NT2/D1 (cell line): Measurements from ENCODE around the gene SLC39A10.

Experiments used
- DNase-seq: peaks from one replicate; pipeline ENCODE4 v3.0.0-alpha.2; 2011; ENCODE audit warnings: low read depth, low spot score
- H3K27me3 ChIP-seq: 2 replicates; pipeline ENCODE4 v1.6.0; 2011; ENCODE audit warnings: mild to moderate bottlenecking; ENCODE audit not compliant: insufficient read length, insufficient read depth
- H3K36me3 ChIP-seq: 2 replicates; pipeline ENCODE4 v1.6.1; 2011; ENCODE audit warnings: mild to moderate bottlenecking, low read length, mixed read lengths; ENCODE audit not compliant: insufficient read depth, insufficient read length
- H3K4me1 ChIP-seq: 2 replicates; pipeline ENCODE4 v1.5.1; 2011; ENCODE audit not compliant: insufficient read depth, insufficient read length
- H3K4me3 ChIP-seq: 2 replicates; pipeline ENCODE4 v1.5.1; 2011; ENCODE audit warnings: low read depth; ENCODE audit not compliant: insufficient read length
- H3K9ac ChIP-seq: 2 replicates; pipeline ENCODE4 v1.6.0; 2011; ENCODE audit warnings: low read depth; ENCODE audit not compliant: insufficient read length
- H3K9me3 ChIP-seq: 2 replicates; pipeline ENCODE4 v1.5.1; 2011; ENCODE audit warnings: mild to moderate bottlenecking, low read length; ENCODE audit not compliant: insufficient read depth
- SUZ12 ChIP-seq: IDR thresholded peaks from 2 replicates; pipeline ENCODE4 v1.6.1; 2011; ENCODE audit not compliant: insufficient read length, insufficient read depth; ENCODE audit errors: extremely low read depth
- YY1 ChIP-seq: IDR thresholded peaks from 2 replicates; pipeline ENCODE4 v1.6.1; 2011; ENCODE audit not compliant: insufficient read length, insufficient read depth
- ZNF274 ChIP-seq: IDR thresholded peaks from 2 replicates; pipeline ENCODE4 v1.6.1; 2011; ENCODE audit warnings: mild to moderate bottlenecking, low read depth, low read length

The SLC39A10 gene

DNA sequence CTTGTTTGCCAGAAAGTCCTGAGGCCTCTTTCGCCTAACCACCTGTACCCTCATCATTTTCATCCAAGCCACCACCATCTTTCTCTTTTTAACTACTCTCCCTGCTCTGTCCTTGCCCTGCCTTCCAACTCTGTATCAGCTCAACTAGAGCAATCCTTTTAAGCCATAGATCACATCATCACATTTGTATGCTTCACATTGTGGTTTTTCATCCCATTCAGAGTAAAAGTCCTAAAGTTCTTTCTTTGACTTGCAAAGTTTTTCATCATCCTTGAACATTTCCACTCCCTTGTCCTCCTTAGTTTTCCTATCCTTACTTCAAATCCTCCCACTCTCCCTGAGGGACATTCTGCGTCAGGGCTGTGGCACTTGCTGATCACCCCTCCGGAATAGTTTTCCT is 73.9 kb downstream of the SLC39A10 start:
- no peaks in the 10 kb centered on the region for H3K27me3 ChIP-seq
- peaks cover 31% of the 10 kb centered on the region for H3K36me3 ChIP-seq
- no peak overlapping the region for H3K9ac ChIP-seq
- TF ChIP-seq YY1 = no peak
- TF ChIP-seq ZNF274 = no peak
- no peak for TF ChIP-seq SUZ12
- H3K4me1 ChIP-seq = no peaks in the 10 kb centered on the region
- no peaks in the 10 kb centered on the region for H3K9me3 ChIP-seq
- H3K4me3 ChIP-seq = no peak overlapping the region
- DNase-seq = no peak

DNA sequence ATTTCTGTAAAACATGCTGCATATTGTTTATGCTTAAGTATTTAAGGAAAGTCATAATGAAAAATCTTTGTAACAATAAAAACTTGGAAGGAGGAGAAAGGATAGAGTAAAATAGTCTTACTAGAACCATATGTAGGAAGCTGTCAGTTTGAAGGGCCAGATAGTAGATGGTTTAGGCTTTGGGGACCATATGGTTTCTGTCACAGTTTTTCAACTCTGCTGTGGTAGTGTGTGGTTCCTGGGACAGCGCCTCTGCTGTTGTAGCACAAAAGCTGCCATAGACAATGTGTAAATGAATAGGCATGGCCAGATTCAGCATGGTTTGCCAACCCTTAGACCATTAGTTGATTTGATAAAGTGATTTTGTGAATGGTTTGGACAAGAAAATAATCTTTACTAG is 75.5 kb downstream of the SLC39A10 start:
- no peak overlapping the region for H3K4me3 ChIP-seq
- TF ChIP-seq ZNF274 (no peak), YY1 (no peak), SUZ12 (no peak)
- no peaks in the 10 kb centered on the region for H3K27me3 ChIP-seq
- H3K9me3 ChIP-seq = no peaks in the 10 kb centered on the region
- no peaks in the 10 kb centered on the region for H3K4me1 ChIP-seq
- H3K9ac ChIP-seq = no peak overlapping the region
- DNase-seq = no peak
- peaks cover 31% of the 10 kb centered on the region for H3K36me3 ChIP-seq

DNA sequence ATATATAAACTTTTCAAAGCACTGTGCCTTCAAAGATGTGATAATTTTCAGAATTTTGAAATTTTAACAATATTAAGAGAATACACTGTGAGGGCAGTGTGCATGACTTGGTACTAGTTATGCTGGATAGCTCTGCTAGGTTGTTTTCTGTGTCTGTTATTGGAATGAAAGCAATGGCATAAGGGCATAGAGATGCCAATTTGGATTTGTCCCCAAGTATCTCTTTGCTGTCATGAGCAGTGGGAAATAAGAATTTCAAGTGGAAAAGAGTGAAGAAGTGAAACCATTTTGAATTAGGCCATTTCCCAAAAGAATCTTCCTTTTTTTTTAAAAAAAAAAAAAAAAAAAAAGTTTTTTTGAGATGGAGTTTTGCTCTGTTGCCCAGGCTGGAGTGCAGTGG is 76.8 kb downstream of the SLC39A10 start:
- Histone ChIP-seq H3K9ac (no peak overlapping the region), H3K36me3 (peaks cover 24% of the 10 kb centered on the region), H3K9me3 (no peaks in the 10 kb centered on the region), H3K4me3 (no peak overlapping the region), H3K27me3 (no peaks in the 10 kb centered on the region), H3K4me1 (no peaks in the 10 kb centered on the region)
- no peak for DNase-seq
- TF ChIP-seq SUZ12 (no peak), YY1 (no peak), ZNF274 (no peak)

DNA sequence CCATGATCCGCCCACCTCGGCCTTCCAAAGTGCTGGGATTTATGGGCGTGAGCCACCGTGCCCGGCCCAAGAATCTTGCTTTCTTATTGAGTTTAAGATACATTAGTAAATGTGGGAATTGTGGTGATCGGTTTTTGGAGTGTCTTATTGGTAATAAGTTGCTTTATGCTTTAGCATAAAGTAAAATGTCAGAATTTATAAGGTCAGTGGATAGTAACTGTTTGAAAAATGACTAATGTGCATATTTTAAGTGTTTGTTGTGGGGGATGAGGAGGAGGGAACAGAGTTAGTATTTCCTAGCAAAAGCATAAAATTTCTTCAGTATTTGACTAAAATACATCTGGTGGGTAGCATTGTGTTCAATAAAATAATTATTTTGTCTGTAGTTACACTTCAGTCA is 77.4 kb downstream of the SLC39A10 start:
- Histone ChIP-seq H3K36me3 (peaks cover 22% of the 10 kb centered on the region), H3K4me3 (no peak overlapping the region), H3K4me1 (no peaks in the 10 kb centered on the region), H3K9me3 (no peaks in the 10 kb centered on the region), H3K9ac (no peak overlapping the region), H3K27me3 (no peaks in the 10 kb centered on the region)
- DNase-seq = no peak
- no peak for TF ChIP-seq YY1
- no peak for TF ChIP-seq ZNF274
- TF ChIP-seq SUZ12 = no peak

DNA sequence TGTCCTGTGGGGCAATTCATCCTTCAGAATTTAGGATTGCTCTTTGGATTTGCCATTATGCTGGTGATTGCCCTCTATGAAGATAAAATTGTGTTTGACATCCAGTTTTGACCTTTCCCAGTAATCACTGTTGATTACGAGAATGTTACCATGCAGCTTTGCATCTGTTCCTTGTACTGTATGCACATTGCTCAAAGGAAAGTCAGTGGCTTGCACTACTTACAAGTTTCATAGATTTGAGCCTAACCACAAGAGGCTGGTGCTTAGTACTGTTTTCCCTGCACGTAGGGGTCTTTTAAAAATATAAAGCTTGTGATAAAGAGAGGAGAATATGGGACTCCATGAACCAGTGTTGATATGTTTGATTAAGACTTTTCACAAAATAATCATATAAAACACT is 77.9 kb downstream of the SLC39A10 start:
- Histone ChIP-seq H3K9ac (no peak overlapping the region), H3K4me3 (no peak overlapping the region), H3K36me3 (peaks cover 18% of the 10 kb centered on the region), H3K27me3 (no peaks in the 10 kb centered on the region), H3K4me1 (no peaks in the 10 kb centered on the region), H3K9me3 (no peaks in the 10 kb centered on the region)
- TF ChIP-seq SUZ12 = no peak
- no peak for TF ChIP-seq ZNF274
- no peak for TF ChIP-seq YY1
- DNase-seq = no peak

DNA sequence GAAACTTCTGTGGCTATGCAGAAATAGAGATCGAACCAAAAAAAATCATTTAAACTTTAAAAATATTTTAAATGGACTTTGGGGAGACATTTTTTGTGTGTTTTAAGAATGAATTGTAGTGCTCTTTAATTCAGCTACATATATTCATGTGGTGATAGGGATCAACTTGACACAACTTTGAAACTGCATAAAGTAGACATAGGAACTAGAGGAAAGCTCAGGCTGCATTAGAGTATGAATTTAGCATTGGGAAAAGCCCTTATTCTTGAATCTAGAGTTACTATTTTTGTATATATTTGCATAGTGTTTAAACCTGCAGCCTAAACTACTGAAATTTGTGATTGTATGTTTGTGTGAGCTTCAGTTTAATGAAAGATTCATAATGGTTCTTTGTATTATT is 78.3 kb downstream of the SLC39A10 start:
- H3K9ac ChIP-seq = no peak overlapping the region
- no peaks in the 10 kb centered on the region for H3K9me3 ChIP-seq
- no peak overlapping the region for H3K4me3 ChIP-seq
- no peaks in the 10 kb centered on the region for H3K27me3 ChIP-seq
- H3K36me3 ChIP-seq = peaks cover 14% of the 10 kb centered on the region
- no peaks in the 10 kb centered on the region for H3K4me1 ChIP-seq
- no peak for DNase-seq
- TF ChIP-seq ZNF274 (no peak), YY1 (no peak), SUZ12 (no peak)

DNA sequence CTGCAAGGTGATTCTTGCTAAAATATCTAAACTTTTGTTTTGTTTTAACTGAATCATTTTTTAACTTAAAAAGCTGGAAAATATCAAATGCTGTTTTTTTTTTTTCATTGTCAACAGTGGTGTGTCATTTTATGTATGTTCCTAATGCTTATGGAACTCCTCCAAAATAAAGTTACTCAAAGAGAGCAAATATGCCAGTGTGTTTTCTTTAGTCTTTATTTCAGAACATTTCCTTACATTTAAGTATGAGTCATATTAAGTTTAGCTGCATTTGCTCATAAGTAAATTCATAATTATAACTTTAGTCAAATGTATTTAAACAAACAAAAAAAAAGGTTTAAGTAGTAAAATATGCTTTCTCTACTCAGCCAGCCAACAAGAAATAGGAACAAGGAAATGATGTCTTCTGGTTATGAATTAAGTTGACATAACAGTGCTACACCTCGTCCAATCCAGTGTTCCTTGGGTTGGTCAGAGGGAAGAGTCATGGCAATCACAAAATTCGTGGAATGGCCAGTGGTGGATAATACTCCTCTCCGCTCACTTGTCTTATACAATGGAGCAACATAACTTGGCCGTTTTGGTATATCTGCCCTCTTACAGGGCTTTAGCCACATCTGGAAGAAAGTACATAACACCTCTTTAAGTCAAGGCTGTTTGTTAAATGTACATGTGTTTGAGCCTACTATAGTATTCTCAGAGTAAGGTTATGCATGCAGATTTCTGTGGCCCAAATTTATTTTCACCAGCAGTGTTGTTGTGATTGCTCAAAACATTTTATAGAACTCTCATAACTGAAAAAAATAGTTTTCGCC is 80.7 kb downstream of the SLC39A10 start:
- Histone ChIP-seq H3K4me1 (no peaks in the 10 kb centered on the region), H3K4me3 (no peak overlapping the region), H3K9ac (no peak overlapping the region), H3K27me3 (no peaks in the 10 kb centered on the region), H3K9me3 (peaks cover under 1% of the 10 kb centered on the region; the same call in 1 of the 2 replicates), H3K36me3 (peaks cover 6% of the 10 kb centered on the region)
- no peak for DNase-seq
- TF ChIP-seq SUZ12 (no peak), YY1 (no peak), ZNF274 (no peak)
